ENCODE data around the gene ADAM17.

ADAM17 gene

DNA sequence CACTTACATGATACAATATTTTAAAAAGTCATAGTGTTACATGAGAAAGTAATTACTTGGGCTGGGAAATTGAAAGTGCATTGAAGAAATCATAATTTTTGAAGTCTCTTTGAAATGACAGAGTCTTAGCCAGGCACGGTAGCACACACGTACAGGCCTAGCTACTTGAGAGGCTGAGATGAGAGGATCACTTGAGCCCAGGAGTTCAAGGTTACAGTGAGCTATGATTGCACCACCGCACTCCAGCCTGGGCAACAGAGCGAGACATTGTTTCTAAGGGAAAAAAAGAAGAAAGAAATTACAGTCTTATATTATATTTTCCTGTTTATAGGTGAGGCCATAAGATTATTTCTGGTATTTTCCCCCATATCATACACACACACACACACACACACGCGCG lies 90.5 kb downstream of the ADAM17 start:
- no peak for DNase-seq

DNA sequence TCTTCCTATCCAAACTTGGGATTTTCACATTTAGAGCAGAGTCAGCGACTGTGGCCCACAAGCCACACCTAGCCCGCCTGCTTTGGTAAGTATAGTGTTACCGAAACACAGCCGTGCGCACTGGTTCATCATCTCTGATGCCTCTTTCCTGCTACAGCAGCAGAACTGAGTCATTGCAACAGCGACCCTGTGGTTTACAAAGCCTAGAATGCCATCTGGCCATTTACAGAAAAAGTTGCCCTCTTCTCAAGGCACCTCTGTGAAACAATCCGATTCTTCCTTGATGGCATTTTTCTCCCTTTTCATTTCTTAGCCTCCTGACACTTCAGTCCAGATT lies 92.0 kb downstream of the ADAM17 start:
- DNase-seq: no peak

DNA sequence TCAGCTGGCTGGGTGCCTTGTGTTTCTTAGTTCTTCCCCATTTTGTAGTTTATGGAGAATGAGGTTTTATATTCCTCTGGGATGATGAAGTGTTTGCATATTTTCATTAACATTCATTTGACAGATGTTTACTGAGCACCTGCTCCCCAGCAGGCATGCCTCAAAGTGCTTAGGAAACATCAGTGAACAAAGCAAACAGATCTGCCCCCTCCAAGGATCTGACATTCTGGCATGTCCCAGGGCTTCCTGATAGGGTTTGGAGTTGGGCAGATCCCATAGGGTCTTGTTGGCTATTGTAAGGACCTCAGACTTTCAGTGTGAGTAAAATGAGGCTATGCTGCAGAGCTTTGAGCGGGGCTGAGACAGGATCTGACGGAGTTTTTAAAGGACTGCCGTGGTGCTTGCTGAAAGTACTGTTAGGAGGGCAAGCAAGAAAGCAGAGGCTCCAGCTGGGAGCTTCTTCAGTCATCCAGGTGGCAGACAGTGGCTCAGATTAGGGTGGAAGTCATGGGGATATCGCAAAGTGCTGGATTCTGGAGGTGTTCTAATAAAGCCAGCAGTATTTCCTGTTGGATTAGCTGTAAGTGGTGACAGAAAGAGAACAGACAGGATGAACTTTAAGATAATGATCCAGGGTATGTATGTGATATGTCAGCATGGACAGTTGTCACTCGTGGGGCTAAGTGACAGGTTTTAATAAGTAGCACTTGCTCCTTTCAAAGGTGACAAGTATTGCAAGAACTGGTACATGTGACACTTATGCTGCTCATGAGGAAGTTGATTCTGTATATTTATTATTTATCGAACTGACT lies 92.5 kb downstream of the ADAM17 start:
- DNase-seq: no peak

DNA sequence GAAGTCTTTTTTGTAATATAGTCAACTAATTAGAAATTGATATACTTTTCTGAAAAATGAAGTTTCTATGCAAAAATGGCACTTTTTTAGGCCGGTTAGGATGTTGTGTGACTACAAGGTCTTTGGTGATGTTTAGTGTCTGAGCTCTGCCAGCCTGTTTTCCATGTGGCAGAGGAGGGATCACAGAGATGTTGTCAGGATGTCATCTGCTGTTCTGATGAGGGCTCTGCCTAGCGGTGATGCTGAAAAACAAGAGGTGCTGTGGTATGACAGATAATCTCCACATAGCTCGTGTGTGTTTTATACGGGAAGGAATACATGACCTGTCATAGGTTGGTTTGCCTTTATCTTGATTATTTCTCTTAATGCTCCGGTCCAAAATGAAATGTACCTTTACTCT lies 93.3 kb downstream of the ADAM17 start:
- DNase-seq: no peak

DNA sequence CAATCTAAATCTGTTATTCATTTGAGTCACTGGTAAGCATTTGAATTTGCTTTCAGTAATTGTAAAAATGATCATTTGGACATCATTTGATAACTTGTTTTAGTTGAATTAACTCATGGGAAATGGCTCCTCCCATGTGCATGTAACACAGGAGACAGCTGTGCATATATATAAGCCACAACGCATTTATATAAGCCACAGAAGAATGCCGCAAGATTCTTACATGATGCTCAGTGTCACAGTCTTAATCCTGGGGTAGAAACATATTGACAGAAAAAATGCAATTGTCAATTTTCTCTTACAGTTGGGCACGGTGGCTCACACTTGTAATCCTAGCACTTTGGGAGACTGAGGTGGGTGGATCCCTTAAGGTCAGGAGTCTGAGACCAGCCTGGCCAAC lies 94.6 kb downstream of the ADAM17 start:
- DNase-seq: no peak

DNA sequence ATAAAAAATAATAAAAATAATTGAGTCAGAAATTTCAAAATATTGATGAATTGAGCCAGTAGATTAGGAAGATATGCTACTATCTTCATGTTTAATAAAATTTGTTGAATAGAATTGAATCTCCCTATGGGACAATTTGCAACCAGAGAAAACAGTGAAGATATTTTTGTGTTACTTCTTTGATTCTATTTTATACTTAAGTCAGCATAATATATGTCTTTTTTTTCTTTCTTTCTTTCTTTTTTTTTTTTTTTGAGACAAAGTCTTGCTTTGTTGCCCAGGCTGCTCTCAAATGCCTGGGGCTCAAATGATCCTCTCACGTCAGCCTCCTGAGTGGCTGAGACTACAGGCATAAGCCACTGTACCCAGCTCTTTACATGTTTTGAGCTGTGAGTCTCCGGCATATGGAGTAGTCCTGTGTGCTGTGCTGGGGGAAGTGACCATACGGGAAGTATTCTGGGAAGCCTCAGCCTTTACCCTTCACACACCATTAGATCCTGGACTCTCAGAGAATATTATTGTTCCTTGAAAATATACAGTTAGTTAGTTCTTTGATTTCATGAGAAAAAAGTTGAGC lies 95.1 kb downstream of the ADAM17 start:
- DNase-seq: no peak

DNA sequence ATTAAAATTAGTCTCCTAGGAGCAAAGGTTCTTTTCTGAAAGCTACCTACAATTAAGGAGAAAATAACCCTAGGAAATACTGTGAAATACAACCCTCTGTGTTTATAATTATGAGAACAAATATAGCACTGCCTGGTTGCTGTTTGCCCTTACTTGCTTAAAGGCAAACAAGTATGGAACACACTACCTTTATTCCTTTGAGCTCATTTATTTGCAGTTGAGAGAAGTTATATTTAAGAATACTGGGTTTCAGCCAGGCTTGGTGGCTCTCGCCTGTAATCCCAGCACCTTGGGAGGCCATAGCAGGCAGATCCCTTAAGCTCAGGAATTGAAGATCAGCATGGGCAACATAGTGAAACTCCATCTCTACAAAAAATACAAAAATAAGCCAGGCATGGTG lies 104.4 kb downstream of the ADAM17 start:
- no peak for DNase-seq

DNA sequence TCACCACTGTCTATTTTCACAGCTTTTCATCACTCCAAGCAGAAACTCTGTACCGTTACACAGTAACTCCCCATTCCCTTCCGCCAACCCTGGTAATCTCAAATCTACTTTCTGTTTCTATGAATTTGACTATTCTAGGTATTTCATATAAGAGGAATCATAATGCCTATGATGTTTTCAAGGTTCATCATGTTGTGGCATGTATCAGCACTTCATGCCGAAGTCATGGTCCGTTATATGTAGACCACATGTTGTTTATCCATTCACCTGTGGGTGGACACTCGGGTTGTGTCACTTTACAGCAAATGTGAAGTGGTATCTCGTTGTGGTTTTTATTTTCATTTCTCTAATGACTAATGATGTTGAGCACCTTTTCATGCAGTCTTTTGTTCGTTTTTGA lies 110.5 kb downstream of the ADAM17 start:
- no peak for DNase-seq

DNA sequence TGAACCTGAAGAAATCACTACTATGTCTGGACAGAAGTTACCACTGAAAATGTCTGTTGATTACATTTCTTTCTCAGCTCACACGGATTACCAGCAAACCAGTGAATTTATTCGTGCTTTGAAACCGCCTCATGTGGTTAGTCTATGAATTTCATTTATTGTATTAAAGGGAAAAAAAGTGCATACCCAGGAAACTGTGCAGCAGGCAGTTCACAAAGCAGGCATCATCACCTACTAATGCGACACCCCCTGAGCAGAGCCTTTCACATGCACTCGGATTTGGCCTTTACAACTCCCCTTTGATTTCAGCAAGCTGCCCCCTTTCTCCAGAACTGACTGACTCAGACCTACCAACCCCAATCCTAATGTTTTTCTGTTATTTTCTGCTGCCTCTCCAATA lies 112.1 kb downstream of the ADAM17 start:
- DNase-seq: no peak

DNA sequence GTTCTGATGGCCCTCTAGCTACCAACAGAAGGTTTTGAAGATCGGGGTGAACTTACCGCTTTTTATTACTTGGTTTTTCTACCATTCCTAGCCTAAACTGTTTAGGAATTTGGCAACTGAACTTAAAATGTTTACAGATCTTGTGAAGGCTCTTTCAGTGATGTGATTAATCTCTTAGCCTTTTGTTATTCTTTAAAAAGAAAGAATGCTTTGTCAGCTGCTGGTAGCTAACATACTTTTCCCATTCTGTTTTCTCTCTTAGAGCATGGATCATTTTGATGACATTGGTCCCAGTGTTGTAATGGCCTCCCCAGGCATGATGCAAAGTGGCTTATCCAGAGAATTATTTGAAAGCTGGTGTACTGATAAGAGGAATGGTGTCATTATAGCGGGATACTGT lies 114.1 kb downstream of the ADAM17 start:
- DNase-seq: no peak

DNA sequence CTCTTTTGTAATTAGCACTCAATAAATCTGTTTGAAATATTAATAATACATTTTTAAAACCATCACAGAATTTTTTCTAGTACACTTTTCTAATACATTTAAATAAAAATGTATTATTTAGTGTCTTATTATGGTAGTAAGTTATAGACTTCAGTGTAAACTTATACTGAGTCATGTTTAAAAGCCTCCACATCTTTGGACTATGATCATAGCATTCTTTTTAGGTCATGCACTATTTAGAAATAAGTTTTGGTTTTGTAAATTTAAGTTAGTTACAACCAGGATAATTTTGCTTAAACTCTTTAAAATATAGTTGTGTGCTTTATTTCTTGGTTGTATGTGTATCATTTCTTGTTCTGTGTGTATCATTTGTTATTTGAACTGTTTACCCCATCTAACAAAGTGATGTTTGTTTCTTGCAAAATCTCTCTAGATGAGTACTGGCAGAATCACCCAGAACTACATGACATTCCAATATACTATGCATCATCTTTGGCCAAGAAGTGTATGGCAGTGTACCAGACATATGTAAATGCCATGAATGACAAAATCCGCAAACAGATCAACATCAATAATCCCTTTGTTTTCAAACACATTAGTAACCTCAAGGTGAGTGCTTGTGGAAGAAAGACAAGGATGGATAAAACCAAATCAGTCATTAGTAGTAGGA lies 115.4 kb downstream of the ADAM17 start:
- DNase-seq: no peak

DNA sequence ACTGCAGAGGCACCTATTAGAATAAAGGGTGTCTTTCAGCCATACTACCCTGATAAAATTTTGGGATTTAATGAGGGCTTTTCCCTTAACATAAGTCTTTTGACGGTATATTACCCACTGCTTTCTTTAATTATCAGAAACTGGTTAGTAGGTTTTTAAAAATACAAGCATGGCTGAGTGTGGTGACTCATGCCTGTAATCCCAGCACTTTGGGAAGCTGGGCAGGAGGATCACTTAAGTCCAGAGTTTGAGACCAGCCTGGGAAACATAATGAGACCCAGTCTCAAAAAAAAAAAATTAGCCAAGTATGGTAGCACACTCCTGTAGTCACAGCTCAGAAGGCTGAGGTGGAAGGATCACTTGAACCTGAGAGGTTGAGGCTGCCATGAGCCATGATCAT lies 116.1 kb downstream of the ADAM17 start:
- DNase-seq: no peak

Measured in CD4-positive, alpha-beta T cell treated with Interleukin-10 for 1 hour (primary cell).